ENCODE measurements around the gene YPEL2.

Gene YPEL2

GRCh38 chr17:59370593-59371299, 39.3 kb downstream of the YPEL2 start:
- Histone ChIP-seq H3K4me1 (ENCODE audit: control insufficient read depth, insufficient read depth, low read length) (peaks cover 42% of the 10 kb centered on the region), H3K36me3 (ENCODE audit: control insufficient read depth in 2 of 2, insufficient read depth in 1 of 2, low read length in 2 of 2) (no peaks in the 10 kb centered on the region), H3K4me3 (ENCODE audit: low read depth, low read length) (no peak overlapping the region), H3K27ac (ENCODE audit: extremely low read depth, low read depth, low read length) (no peak overlapping the region), H3K9me3 (ENCODE audit: control insufficient read depth, insufficient read depth, low read depth, low read length) (no peaks in the 10 kb centered on the region)
- TF ChIP-seq ZNF785 (tag by site-specific recombination; IDR thresholded peaks at IDR 0.05) (no peak), ZNF394 (tag by site-specific recombination; IDR thresholded peaks at IDR 0.05; ENCODE audit: borderline replicate concordance) (no peak), GLIS1 (tag by site-specific recombination; IDR thresholded peaks at IDR 0.05) (no peak), ZIC2 (tag by site-specific recombination; IDR thresholded peaks at IDR 0.05) (peak; percentile 24; the same call in 1 of the 2 replicates), GLI2 (tag by site-specific recombination; IDR thresholded peaks at IDR 0.05; ENCODE audit: borderline replicate concordance, low read depth) (no peak), ZNF530 (tag by site-specific recombination; IDR thresholded peaks at IDR 0.05; ENCODE audit: low read depth) (no peak)
- POLR2A ChIA-PET, result no interaction called here
- CTCF ChIA-PET, result interaction anchor here (0.6 to 2.4 kb wide), 2 partner anchors 29 to 41 kb away, joined by 3 to 7 read pairs; no protein-coding TSS in a partner anchor

GRCh38 chr17:59371416-59372100, 40.1 kb downstream of the YPEL2 start:
- CTCF ChIA-PET, result interaction anchor here (0.6 to 1.0 kb wide), 2 partner anchors 29 to 42 kb away, joined by 3 read pairs; no protein-coding TSS in a partner anchor
- POLR2A ChIA-PET, result no interaction called here
- H3K4me1 ChIP-seq (ENCODE audit: control insufficient read depth, insufficient read depth, low read length), result peaks cover 34% of the 10 kb centered on the region
- TF ChIP-seq ZNF266 (tag by site-specific recombination; IDR thresholded peaks at IDR 0.05; ENCODE audit: low read depth) (no peak), ZNF600 (tag by site-specific recombination; IDR thresholded peaks at IDR 0.05) (0 out of 2 replicates have a peak, but pooled peaks have one; percentile 9), PATZ1 (tag by site-specific recombination; IDR thresholded peaks at IDR 0.05) (no peak), ZNF626 (tag by site-specific recombination; IDR thresholded peaks at IDR 0.05) (no peak)
- no peak overlapping the region for H3K4me3 ChIP-seq (ENCODE audit: low read depth, low read length)
- no peaks in the 10 kb centered on the region for H3K9me3 ChIP-seq (ENCODE audit: control insufficient read depth, insufficient read depth, low read depth, low read length)
- no peak overlapping the region for H3K27ac ChIP-seq (ENCODE audit: extremely low read depth, low read depth, low read length)
- H3K36me3 ChIP-seq (ENCODE audit: control insufficient read depth in 2 of 2, insufficient read depth in 1 of 2, low read length in 2 of 2), result no peaks in the 10 kb centered on the region

- POLR2A ChIA-PET, result no interaction called here
- Histone ChIP-seq H3K27ac (ENCODE audit: extremely low read depth, low read depth, low read length) (no peak overlapping the region), H3K36me3 (ENCODE audit: control insufficient read depth in 2 of 2, insufficient read depth in 1 of 2, low read length in 2 of 2) (no peaks in the 10 kb centered on the region), H3K9me3 (ENCODE audit: control insufficient read depth, insufficient read depth, low read depth, low read length) (no peaks in the 10 kb centered on the region), H3K4me1 (ENCODE audit: control insufficient read depth, insufficient read depth, low read length) (peaks cover 27% of the 10 kb centered on the region), H3K4me3 (ENCODE audit: low read depth, low read length) (no peak overlapping the region)
- no peak for TF ChIP-seq ZNF571 (tag by site-specific recombination; IDR thresholded peaks at IDR 0.05)
- TF ChIP-seq ZNF658 (tag by site-specific recombination; IDR thresholded peaks at IDR 0.05), result no peak
- no peak for TF ChIP-seq KLF7 (tag by site-specific recombination; IDR thresholded peaks at IDR 0.05; ENCODE audit: borderline replicate concordance)
- TF ChIP-seq ZNF544 (tag by site-specific recombination; IDR thresholded peaks at IDR 0.05), result no peak
- TF ChIP-seq ZBTB20 (tag by site-specific recombination; IDR thresholded peaks at IDR 0.05), result 0 out of 2 replicates have a peak, but pooled peaks have one; percentile 35
- CTCF ChIA-PET, result interaction anchor here (1.0 kb wide), 1 partner anchor 43 kb away, joined by 3 read pairs; no protein-coding TSS in a partner anchor
These were observed 40.8 kb downstream of the YPEL2 start for GRCh38 chr17:59372138-59372751.

Measured in HEK293 (cell line).